Liver (tissue), 3 donors: ENCODE measurements around the gene LURAP1L.

Source experiments
- EGR1 ChIP-seq, 2 donors: IDR thresholded peaks; 2 replicates each; pipeline ENCODE4 v1.6.1; 2016 to 2018; ENCODE audit warnings: antibody characterized with exemption in 2 of 2, low read depth in 2 of 2
- GABPA ChIP-seq, 2 donors: IDR thresholded peaks in 1 of 2; conservative IDR thresholded peaks in 1 of 2; 2 replicates each; pipeline ENCODE4 v1.6.1; 2016; ENCODE audit warnings: antibody characterized with exemption in 2 of 2, mild to moderate bottlenecking in 1 of 2, moderate library complexity in 1 of 2
- HNF4G ChIP-seq: IDR thresholded peaks from 2 replicates; pipeline ENCODE4 v1.6.1; 2016; ENCODE audit warnings: antibody characterized with exemption
- RAD21 ChIP-seq, 2 donors: IDR thresholded peaks; 2 replicates each; pipeline ENCODE4 v1.6.1; 2016; ENCODE audit warnings: antibody characterized with exemption in 2 of 2, mild to moderate bottlenecking in 2 of 2
- SP1 ChIP-seq: IDR thresholded peaks from 2 replicates; pipeline ENCODE4 v1.6.1; 2018; ENCODE audit warnings: antibody characterized with exemption, mild to moderate bottlenecking
- TAF1 ChIP-seq: conservative IDR thresholded peaks from 2 replicates; pipeline ENCODE4 v1.6.1; 2016; ENCODE audit warnings: antibody characterized with exemption, mild to moderate bottlenecking
- YY1 ChIP-seq: IDR thresholded peaks from 2 replicates; pipeline ENCODE4 v1.6.1; 2016; ENCODE audit warnings: antibody characterized with exemption, mild to moderate bottlenecking
- TF ChIP-seq, protein P1 (sequence below): fragments of 150-350 bp; IDR thresholded peaks from 2 replicates; pipeline ENCODE4 v1.5.1; 2017; ENCODE audit warnings: improper control_type of control experiment, low read depth, low read length; ENCODE audit not compliant: missing input control
- TF ChIP-seq, protein P2 (sequence below): IDR thresholded peaks from 2 replicates; pipeline ENCODE4 v1.6.1; 2016; ENCODE audit warnings: antibody characterized with exemption
- TF ChIP-seq, protein P3 (sequence below): IDR thresholded peaks from 2 replicates; pipeline ENCODE4 v1.6.1; 2016; ENCODE audit warnings: antibody characterized with exemption, mild to moderate bottlenecking
- donor health status: healthy.
- donor health status: healthy.

DNA sequence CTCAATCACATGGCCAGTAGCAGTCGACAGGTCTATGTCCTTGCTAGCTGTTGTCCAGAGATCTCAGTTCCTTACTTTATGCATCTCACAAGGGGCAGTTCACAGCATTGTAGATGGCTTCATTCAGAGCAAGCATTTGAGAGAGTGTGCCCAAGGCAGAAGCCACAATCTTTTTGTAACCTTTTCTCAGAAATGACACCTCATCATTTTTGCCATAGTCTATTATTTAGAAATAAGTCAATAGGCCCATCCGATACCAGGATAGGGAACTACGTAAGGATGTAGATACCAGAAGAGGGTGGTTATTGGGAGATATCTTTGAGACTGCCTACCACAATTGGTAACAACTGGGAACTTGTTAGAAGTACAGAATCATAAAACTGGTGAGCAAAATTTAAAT, 37.1 kb downstream of the LURAP1L start:
- TF ChIP-seq, protein P1, sequence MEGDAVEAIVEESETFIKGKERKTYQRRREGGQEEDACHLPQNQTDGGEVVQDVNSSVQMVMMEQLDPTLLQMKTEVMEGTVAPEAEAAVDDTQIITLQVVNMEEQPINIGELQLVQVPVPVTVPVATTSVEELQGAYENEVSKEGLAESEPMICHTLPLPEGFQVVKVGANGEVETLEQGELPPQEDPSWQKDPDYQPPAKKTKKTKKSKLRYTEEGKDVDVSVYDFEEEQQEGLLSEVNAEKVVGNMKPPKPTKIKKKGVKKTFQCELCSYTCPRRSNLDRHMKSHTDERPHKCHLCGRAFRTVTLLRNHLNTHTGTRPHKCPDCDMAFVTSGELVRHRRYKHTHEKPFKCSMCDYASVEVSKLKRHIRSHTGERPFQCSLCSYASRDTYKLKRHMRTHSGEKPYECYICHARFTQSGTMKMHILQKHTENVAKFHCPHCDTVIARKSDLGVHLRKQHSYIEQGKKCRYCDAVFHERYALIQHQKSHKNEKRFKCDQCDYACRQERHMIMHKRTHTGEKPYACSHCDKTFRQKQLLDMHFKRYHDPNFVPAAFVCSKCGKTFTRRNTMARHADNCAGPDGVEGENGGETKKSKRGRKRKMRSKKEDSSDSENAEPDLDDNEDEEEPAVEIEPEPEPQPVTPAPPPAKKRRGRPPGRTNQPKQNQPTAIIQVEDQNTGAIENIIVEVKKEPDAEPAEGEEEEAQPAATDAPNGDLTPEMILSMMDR, result no peak
- TF ChIP-seq RAD21 (IDR thresholded peaks at IDR 0.05), result no peak
- TF ChIP-seq, protein P2, sequence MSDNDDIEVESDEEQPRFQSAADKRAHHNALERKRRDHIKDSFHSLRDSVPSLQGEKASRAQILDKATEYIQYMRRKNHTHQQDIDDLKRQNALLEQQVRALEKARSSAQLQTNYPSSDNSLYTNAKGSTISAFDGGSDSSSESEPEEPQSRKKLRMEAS, result no peak
- TF ChIP-seq EGR1 (IDR thresholded peaks at IDR 0.05; ENCODE audit: low read depth in 2 of 2), result no peak
- no peak for TF ChIP-seq SP1
- TF ChIP-seq, protein P3, sequence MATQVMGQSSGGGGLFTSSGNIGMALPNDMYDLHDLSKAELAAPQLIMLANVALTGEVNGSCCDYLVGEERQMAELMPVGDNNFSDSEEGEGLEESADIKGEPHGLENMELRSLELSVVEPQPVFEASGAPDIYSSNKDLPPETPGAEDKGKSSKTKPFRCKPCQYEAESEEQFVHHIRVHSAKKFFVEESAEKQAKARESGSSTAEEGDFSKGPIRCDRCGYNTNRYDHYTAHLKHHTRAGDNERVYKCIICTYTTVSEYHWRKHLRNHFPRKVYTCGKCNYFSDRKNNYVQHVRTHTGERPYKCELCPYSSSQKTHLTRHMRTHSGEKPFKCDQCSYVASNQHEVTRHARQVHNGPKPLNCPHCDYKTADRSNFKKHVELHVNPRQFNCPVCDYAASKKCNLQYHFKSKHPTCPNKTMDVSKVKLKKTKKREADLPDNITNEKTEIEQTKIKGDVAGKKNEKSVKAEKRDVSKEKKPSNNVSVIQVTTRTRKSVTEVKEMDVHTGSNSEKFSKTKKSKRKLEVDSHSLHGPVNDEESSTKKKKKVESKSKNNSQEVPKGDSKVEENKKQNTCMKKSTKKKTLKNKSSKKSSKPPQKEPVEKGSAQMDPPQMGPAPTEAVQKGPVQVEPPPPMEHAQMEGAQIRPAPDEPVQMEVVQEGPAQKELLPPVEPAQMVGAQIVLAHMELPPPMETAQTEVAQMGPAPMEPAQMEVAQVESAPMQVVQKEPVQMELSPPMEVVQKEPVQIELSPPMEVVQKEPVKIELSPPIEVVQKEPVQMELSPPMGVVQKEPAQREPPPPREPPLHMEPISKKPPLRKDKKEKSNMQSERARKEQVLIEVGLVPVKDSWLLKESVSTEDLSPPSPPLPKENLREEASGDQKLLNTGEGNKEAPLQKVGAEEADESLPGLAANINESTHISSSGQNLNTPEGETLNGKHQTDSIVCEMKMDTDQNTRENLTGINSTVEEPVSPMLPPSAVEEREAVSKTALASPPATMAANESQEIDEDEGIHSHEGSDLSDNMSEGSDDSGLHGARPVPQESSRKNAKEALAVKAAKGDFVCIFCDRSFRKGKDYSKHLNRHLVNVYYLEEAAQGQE, result no peak
- TF ChIP-seq TAF1, result no peak
- no peak for TF ChIP-seq YY1
- TF ChIP-seq HNF4G, result no peak
- no peak for TF ChIP-seq GABPA (IDR thresholded peaks at IDR 0.05 in 1 of 2, conservative IDR thresholded peaks at IDR 0.05 in 1 of 2)
